NCI-H146 treated with DMSO at 0.1 percent for 48 hours (cell line): ENCODE measurements around the gene KLRF1.
"Not testable (repeated sequence)": the region's sequence is repeated elsewhere in the genome, so short reads cannot be mapped to it uniquely, and the experiment has no call there.

ENCODE experiments used
- DNase-seq: peaks from one replicate; lab custom pipeline; 2025; ENCODE audit not compliant: unreplicated experiment; lab: John Stamatoyannopoulos, UW

KLRF1 gene

GRCh38 chr12:9868951-9869306 lies 41.6 kb downstream of the KLRF1 start:
- DNase-seq: no peak

DNA sequence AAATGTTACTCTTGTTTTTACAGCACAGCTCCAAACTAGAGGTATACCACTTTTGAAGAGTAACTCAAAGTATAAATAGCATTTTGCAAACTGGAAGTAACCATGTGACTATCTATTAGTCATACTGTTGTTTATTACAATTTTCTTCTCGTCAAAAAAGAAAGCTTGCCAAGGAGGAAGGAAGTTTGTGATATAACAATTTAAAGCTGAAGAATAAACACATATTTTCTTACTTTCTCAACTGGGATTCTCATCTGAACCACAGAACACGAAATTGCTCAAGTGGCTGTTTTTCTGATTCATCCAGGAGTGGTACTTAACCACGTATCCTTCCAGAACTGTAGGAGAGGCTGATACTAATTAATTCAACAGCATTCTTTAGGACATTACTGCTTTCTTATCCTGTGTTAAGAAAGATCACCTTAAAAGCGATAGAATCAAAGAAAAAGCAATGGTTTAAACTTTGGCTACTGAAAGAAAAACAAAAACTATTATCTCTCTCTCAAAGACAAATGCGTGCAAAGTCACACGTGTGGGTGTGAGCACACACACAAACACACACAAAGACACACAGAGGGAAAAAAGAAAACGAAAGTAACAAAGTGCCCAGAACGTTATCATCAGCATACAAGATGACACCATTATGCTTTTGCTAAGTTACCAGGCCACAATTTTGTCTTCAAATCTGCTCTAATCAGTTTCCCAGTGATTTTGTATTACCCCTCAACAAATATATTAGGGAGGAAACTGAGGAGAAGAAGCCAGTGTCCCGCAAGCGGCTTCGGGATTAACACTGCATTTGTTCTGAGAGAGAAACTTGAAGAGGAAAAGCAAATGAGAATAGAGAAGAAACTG lies 42.3 kb downstream of the KLRF1 start, which contains the start of gene CLEC2B:
TSS of gene CLEC2B (minus strand) at position 48 of the 855 bp plus-strand sequence.
- DNase-seq: no peak

DNA sequence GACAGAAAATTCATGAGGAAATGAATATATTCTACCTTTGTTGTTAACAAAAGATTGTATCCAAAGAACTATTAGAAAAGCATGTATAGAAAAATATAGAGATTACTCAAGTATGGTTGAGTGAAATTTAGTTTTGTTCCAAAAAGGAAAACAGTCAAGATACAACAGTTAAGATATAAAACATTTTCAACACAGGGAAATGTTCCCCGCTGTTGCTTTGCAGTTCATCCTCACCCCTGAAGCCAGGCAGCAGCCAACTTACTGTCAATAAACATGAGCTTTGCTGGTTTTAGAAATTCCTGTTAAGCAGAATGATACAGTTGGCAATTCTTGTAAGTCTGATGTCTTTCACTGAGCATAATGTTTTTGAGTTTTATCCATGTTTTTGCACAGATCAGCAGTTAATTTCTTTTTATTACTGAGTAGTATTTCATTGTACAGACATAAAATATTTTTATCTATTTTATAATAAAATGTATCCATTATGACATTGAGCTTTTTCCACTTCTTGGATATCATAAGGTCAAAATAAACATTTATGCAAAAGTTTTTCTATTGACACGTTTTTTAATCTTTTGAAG lies 43.1 kb downstream of the KLRF1 start:
- no peak for DNase-seq

GRCh38 chr12:9872162-9872561 lies 44.9 kb downstream of the KLRF1 start:
- no peak for DNase-seq

- DNase-seq: no peak
Measured at GRCh38 chr12:9872742-9873141, 45.5 kb downstream of the KLRF1 start.

- DNase-seq: not testable (repeated sequence)
Measured at GRCh38 chr12:9876120-9876519, 48.8 kb downstream of the KLRF1 start.

DNA sequence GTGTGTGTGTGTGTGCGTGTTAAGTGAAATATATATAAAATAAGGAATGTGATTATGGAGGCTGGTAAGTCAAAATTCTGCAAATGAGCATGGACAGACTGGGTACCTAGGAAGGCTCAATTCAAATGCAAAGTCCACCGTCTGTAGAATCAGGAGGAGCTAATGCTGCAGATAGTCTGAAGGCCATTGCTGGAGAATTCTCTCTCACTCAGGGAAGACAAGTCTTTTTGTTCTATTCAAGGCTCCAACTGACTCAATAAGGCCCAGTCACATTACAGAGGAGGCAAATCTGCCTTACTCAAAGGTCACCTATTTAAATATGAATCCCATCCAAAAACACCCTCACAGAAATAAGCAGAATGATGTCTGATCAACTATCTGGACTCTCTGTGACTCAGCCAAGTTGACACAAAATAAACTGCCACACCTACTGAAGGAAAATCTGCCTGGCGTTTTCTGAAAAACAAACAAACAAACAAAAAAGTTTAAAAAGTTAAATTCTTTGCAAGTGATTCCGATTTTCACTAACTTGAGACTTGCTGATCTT lies 53.3 kb downstream of the KLRF1 start:
- DNase-seq: no peak

- no peak for DNase-seq
Measured at GRCh38 chr12:9881246-9881645, 54.0 kb downstream of the KLRF1 start, which contains the start of gene KLRF2. Gene KLRF2 (plus strand): TSS chr12:9881489. CDS start chr12:9881596, 107 bp downstream.

DNA sequence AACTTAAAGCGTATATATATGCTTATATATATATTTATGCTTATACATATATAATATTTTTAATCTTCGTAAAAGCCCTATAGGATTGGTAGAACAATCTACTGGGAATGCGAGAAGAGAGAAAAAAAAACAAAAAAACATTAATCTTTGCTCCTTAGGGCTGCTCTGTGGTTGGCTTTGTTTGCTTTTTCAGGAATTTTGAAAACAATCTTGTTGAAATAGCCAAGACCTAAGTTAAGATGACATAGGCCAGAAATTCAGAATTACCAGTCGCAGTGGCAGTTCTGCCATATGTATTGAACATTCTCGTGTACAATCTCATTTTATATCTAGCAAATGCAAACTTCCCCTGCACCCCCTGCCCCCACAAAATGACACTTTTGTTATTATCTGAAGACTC lies 54.7 kb downstream of the KLRF1 start:
- DNase-seq: no peak

GRCh38 chr12:9883175-9883574 lies 55.9 kb downstream of the KLRF1 start:
- DNase-seq: no peak

- DNase-seq: no peak
Measured at GRCh38 chr12:9888665-9889273, 61.5 kb downstream of the KLRF1 start.
